Type B pancreatic cell (in vitro differentiated cells): ENCODE measurements around the gene PCDH10. TPM values are rescaled to one million over a fixed set of nuclear protein-coding genes. Genes with fewer than 3 reads are reported as not detected.

Experiments
- DNase-seq: peaks from one replicate; pipeline ENCODE4 v3.0.0; 2021; ENCODE audit warnings: mixed read lengths; ENCODE audit not compliant: unreplicated experiment; ENCODE audit errors: extremely low spot score
- H3K27ac Mint-ChIP-seq: 2 replicates; pipeline ENCODE4 v1.8.0; 2021; ENCODE audit warnings: mild to moderate bottlenecking, mixed read lengths
- H3K27me3 Mint-ChIP-seq: 2 replicates; pipeline ENCODE4 v1.8.0; 2021; ENCODE audit warnings: mixed read lengths
- H3K36me3 Mint-ChIP-seq: 2 replicates; pipeline ENCODE4 v1.8.0; 2021; ENCODE audit warnings: mixed read lengths
- H3K4me1 Mint-ChIP-seq: one replicate; pipeline ENCODE4 v1.8.0; 2021; ENCODE audit warnings: mixed read lengths; ENCODE audit not compliant: unreplicated experiment
- H3K4me3 Mint-ChIP-seq: 2 replicates; pipeline ENCODE4 v1.8.0; 2021; ENCODE audit warnings: mild to moderate bottlenecking, mixed read lengths
- H3K9me3 Mint-ChIP-seq: 2 replicates; pipeline ENCODE4 v1.8.0; 2021; ENCODE audit warnings: mixed read lengths
- CTCF ChIP-seq: fragments of 200-600 bp; sonication (generic); conservative IDR thresholded peaks from 2 replicates; pipeline ENCODE4 v1.5.0; 2021; ENCODE audit warnings: antibody characterized with exemption, mild to moderate bottlenecking
- total RNA-seq: library from RNA; stranded (reverse); gene quantifications from 2 replicates; pipeline ENCODE4 v1.2.1, GENCODE V29; 2021; ENCODE audit warnings: low replicate concordance

The PCDH10 gene
- total RNA-seq, 1 donor from 2014 or later, result 61.9 TPM

DNA sequence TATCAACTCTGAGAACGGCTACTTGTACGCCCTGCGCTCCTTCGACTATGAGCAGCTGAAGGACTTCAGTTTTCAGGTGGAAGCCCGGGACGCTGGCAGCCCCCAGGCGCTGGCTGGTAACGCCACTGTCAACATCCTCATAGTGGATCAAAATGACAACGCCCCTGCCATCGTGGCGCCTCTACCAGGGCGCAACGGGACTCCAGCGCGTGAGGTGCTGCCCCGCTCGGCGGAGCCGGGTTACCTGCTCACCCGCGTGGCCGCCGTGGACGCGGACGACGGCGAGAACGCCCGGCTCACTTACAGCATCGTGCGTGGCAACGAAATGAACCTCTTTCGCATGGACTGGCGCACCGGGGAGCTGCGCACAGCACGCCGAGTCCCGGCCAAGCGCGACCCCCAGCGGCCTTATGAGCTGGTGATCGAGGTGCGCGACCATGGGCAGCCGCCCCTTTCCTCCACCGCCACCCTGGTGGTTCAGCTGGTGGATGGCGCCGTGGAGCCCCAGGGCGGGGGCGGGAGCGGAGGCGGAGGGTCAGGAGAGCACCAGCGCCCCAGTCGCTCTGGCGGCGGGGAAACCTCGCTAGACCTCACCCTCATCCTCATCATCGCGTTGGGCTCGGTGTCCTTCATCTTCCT lies 2.7 kb downstream of the PCDH10 start:
- Mint-ChIP-seq H3K9me3 (no peaks in the 10 kb centered on the region), H3K4me1 (peaks cover 20% of the 10 kb centered on the region), H3K4me3 (peak overlapping the region; percentile 93), H3K27me3 (peaks cover 79% of the 10 kb centered on the region), H3K27ac (peak overlapping the region; percentile 59), H3K36me3 (peaks cover 11% of the 10 kb centered on the region)
- peak; percentile 71 for DNase-seq
- peak; percentile 72 for TF ChIP-seq CTCF

DNA sequence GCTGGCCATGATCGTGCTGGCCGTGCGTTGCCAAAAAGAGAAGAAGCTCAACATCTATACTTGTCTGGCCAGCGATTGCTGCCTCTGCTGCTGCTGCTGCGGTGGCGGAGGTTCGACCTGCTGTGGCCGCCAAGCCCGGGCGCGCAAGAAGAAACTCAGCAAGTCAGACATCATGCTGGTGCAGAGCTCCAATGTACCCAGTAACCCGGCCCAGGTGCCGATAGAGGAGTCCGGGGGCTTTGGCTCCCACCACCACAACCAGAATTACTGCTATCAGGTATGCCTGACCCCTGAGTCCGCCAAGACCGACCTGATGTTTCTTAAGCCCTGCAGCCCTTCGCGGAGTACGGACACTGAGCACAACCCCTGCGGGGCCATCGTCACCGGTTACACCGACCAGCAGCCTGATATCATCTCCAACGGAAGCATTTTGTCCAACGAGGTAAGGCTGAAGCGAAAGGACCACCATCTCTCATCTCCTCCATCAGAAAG lies 3.3 kb downstream of the PCDH10 start:
- H3K4me1 Mint-ChIP-seq, result peaks cover 22% of the 10 kb centered on the region
- no peak for TF ChIP-seq CTCF
- no peaks in the 10 kb centered on the region for H3K9me3 Mint-ChIP-seq
- peak overlapping the region; percentile 93 for H3K4me3 Mint-ChIP-seq
- no peak for DNase-seq
- H3K27me3 Mint-ChIP-seq, result peaks cover 73% of the 10 kb centered on the region
- peaks cover 11% of the 10 kb centered on the region for H3K36me3 Mint-ChIP-seq
- H3K27ac Mint-ChIP-seq, result peak overlapping the region; percentile 37

DNA sequence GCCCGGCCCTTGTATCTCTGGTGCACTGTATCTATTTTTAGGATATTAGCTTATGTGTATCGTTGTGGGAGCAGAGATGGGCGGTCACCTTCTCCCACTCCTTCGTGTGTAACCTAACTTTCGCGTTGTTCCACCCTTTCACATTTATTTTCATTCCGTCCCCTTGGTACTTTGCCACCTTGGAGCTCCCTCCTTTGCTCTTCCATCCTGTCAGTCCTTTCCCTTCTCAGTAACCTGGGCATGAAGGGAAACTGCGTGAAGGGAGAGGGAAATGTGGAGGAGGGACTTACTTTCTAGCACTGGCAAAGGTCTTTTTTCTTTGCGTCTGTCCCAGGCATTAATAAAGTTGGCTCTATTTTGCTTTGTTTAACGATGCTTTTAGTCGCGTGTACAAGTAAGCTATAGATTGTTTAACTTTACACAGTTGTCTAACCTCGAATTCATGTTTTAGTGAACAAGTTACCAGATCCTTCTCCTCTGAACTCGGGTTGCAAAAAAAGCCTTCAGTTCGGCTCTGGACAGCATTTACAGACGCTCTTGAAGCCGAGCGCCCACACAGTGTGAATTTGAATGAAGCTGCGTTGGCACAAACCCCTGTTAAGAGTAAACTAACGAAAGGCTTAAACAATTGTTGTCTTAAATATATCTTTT lies 3.9 kb downstream of the PCDH10 start:
- peaks cover 11% of the 10 kb centered on the region for H3K36me3 Mint-ChIP-seq
- H3K27ac Mint-ChIP-seq, result peak overlapping the region; percentile 37
- peak overlapping the region; percentile 93 for H3K4me3 Mint-ChIP-seq
- peaks cover 22% of the 10 kb centered on the region for H3K4me1 Mint-ChIP-seq
- H3K27me3 Mint-ChIP-seq, result peaks cover 67% of the 10 kb centered on the region
- DNase-seq, result peak; percentile 29
- no peak for TF ChIP-seq CTCF
- no peaks in the 10 kb centered on the region for H3K9me3 Mint-ChIP-seq

DNA sequence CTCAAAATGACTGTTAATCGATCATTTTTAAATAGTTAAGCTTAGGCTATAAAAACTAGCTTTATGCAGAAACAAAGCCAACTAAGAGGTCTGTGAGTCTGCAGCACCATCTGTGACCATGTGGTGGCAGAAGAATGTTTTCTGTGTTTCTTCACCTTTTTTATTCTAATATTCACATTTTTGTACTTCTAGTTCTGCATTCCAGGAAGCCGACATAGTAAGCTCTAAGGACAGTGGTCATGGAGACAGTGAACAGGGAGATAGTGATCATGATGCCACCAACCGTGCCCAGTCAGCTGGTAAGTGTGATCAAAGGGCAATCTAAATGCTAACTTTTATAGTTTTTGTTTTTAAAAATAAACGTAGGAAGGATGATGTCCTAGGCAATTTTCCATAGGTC lies 5.6 kb downstream of the PCDH10 start:
- Mint-ChIP-seq H3K4me3 (peak overlapping the region; percentile 71), H3K27ac (no peak overlapping the region), H3K36me3 (peaks cover 11% of the 10 kb centered on the region), H3K4me1 (peaks cover 16% of the 10 kb centered on the region), H3K9me3 (no peaks in the 10 kb centered on the region), H3K27me3 (peaks cover 50% of the 10 kb centered on the region)
- peak; percentile 36 for DNase-seq
- peak; percentile 83 for TF ChIP-seq CTCF

GRCh38 chr4:133156096-133156495 lies 7.0 kb downstream of the PCDH10 start:
- peaks cover 16% of the 10 kb centered on the region for H3K4me1 Mint-ChIP-seq
- no peaks in the 10 kb centered on the region for H3K9me3 Mint-ChIP-seq
- DNase-seq, result peak; percentile 39
- no peak overlapping the region for H3K27ac Mint-ChIP-seq
- no peak for TF ChIP-seq CTCF
- peaks cover 11% of the 10 kb centered on the region for H3K36me3 Mint-ChIP-seq
- H3K27me3 Mint-ChIP-seq, result peaks cover 36% of the 10 kb centered on the region
- peak overlapping the region; percentile 42 for H3K4me3 Mint-ChIP-seq
